ENCODE results near the gene SLC1A3. TPM values are rescaled to one million over a fixed set of nuclear protein-coding genes. Genes with fewer than 3 reads are reported as not detected.

SLC1A3 gene
- total and polyA plus RNA-seq, 2 donors (not counting 1 experiment from before 2014, with no cell fraction given), result 0.37 TPM; not detected in 1

- intact Hi-C loops (cut with micrococcal nuclease), result no loop called here
- no peak overlapping the region for H3K9ac ChIP-seq (ENCODE audit: low read length)
- TF ChIP-seq EZH2 (IDR thresholded peaks at IDR 0.05; ENCODE audit: borderline replicate concordance, insufficient read depth, low read depth, low read length, poor library complexity, severe bottlenecking), result no peak
- no peak for TF ChIP-seq CTCF (IDR thresholded peaks at IDR 0.05)
- H3K27me3 ChIP-seq (replicated peaks in 1 of 4; ENCODE audit: control extremely low read depth in 1 of 4, control insufficient read depth in 3 of 4, insufficient read depth in 4 of 4, low read length in 3 of 4), result peaks cover 0 to 9% (median 1%) of the 10 kb centered on the region in 4 experiments
- CTCF ChIA-PET, result no interaction called here
- Mint-ChIP-seq H3K4me1 (no peaks in the 10 kb centered on the region), H3K9me3 (ENCODE audit: insufficient read depth) (no peaks in the 10 kb centered on the region), H3K27me3 (peaks cover 35% of the 10 kb centered on the region), H3K4me3 (no peak overlapping the region), H3K27ac (no peak overlapping the region)
- H3K9me3 ChIP-seq (ENCODE audit: control extremely low read depth in 1 of 3, control insufficient read depth in 2 of 3, insufficient read depth in 1 of 3, low read length in 2 of 3), result no peaks in the 10 kb centered on the region
- no peak overlapping the region for H3K27ac ChIP-seq (ENCODE audit: low read length in 2 of 2)
- no peak overlapping the region for H3K4me3 ChIP-seq (ENCODE audit: control extremely low read depth in 1 of 5, extremely low read depth in 1 of 5, insufficient read depth in 1 of 5, low read depth in 2 of 5, low read length in 4 of 5)
- H3K4me2 ChIP-seq (replicated peaks; ENCODE audit: low read depth, low read length, poor library complexity, severe bottlenecking), result no peak overlapping the region
- H3K4me1 ChIP-seq (ENCODE audit: control insufficient read depth in 2 of 2, insufficient read depth in 2 of 2, low read length in 2 of 2), result no peaks in the 10 kb centered on the region
- WGBS (ENCODE audit: insufficient coverage), result 59% methylated on average over 3 of the region's 5 CpGs
- no peaks in the 10 kb centered on the region for H3K36me3 ChIP-seq (replicated peaks in 1 of 2; ENCODE audit: control extremely low read depth in 1 of 2, control insufficient read depth in 1 of 2, extremely low read depth in 1 of 2, insufficient read depth in 2 of 2, low read length in 1 of 2)
- POLR2A ChIA-PET, result no interaction called here
- no peaks in the 10 kb centered on the region for H3K79me2 ChIP-seq (ENCODE audit: control insufficient read depth, insufficient read depth, low read length)
- no peak overlapping the region for H2AFZ ChIP-seq (ENCODE audit: insufficient read depth, low read depth, low read length, poor library complexity, severe bottlenecking)
- H4K20me1 ChIP-seq (ENCODE audit: control insufficient read depth, insufficient read depth, low read length, poor library complexity, severe bottlenecking), result no peaks in the 10 kb centered on the region
- DNase-seq (no peak), ATAC-seq (ENCODE audit: low read depth) (no peak)
These were observed 25.4 kb downstream of the SLC1A3 start for GRCh38 chr5:36631620-36632362.

DNA sequence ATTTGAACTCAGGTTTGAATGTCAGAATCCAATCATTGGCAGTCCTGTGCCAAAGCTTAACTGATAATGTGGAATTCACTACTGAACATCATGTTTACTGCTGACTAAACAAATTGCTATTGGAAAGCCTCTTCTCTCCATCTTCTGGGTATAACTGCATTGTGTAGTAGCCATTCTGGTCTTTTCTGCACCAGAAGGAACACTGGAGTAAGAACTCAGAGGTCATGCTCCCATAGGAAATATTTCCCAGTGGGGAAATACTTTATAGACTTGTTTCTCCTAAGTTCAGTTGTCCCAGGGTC is 25.9 kb downstream of the SLC1A3 start:
- Mint-ChIP-seq H3K4me3 (no peak overlapping the region), H3K27ac (no peak overlapping the region), H3K4me1 (no peaks in the 10 kb centered on the region), H3K9me3 (ENCODE audit: insufficient read depth) (no peaks in the 10 kb centered on the region), H3K27me3 (peaks cover 33% of the 10 kb centered on the region)
- Histone ChIP-seq H2AFZ (ENCODE audit: insufficient read depth, low read depth, low read length, poor library complexity, severe bottlenecking) (no peak overlapping the region), H4K20me1 (ENCODE audit: control insufficient read depth, insufficient read depth, low read length, poor library complexity, severe bottlenecking) (no peaks in the 10 kb centered on the region), H3K27ac (ENCODE audit: low read length in 2 of 2) (no peak overlapping the region), H3K9me3 (ENCODE audit: control extremely low read depth in 1 of 3, control insufficient read depth in 2 of 3, insufficient read depth in 1 of 3, low read length in 2 of 3) (no peaks in the 10 kb centered on the region), H3K4me3 (ENCODE audit: control extremely low read depth in 1 of 5, extremely low read depth in 1 of 5, insufficient read depth in 1 of 5, low read depth in 2 of 5, low read length in 4 of 5) (no peak overlapping the region), H3K27me3 (replicated peaks in 1 of 4; ENCODE audit: control extremely low read depth in 1 of 4, control insufficient read depth in 3 of 4, insufficient read depth in 4 of 4, low read length in 3 of 4) (peaks cover 0 to 9% (median 1%) of the 10 kb centered on the region in 4 experiments), H3K4me2 (replicated peaks; ENCODE audit: low read depth, low read length, poor library complexity, severe bottlenecking) (no peak overlapping the region), H3K4me1 (ENCODE audit: control insufficient read depth in 2 of 2, insufficient read depth in 2 of 2, low read length in 2 of 2) (no peaks in the 10 kb centered on the region), H3K9ac (ENCODE audit: low read length) (no peak overlapping the region), H3K36me3 (replicated peaks in 1 of 2; ENCODE audit: control extremely low read depth in 1 of 2, control insufficient read depth in 1 of 2, extremely low read depth in 1 of 2, insufficient read depth in 2 of 2, low read length in 1 of 2) (no peaks in the 10 kb centered on the region), H3K79me2 (ENCODE audit: control insufficient read depth, insufficient read depth, low read length) (no peaks in the 10 kb centered on the region)
- CTCF ChIA-PET, result no interaction called here
- DNase-seq (no peak), ATAC-seq (ENCODE audit: low read depth) (no peak)
- intact Hi-C loops (cut with micrococcal nuclease), result no loop called here
- no peak for TF ChIP-seq EZH2 (IDR thresholded peaks at IDR 0.05; ENCODE audit: borderline replicate concordance, insufficient read depth, low read depth, low read length, poor library complexity, severe bottlenecking)
- no peak for TF ChIP-seq CTCF (IDR thresholded peaks at IDR 0.05)
- POLR2A ChIA-PET, result no interaction called here

All from B cell (primary cell).